DMS79 treated with DMSO at 0.1 percent for 48 hours (cell line): ENCODE data around the gene CEP57.
"Not testable (repeated sequence)": the region's sequence is repeated elsewhere in the genome, so short reads cannot be mapped to it uniquely, and the experiment has no call there.

Experiments used
- DNase-seq: peaks from one replicate; lab custom pipeline; 2025; lab: John Stamatoyannopoulos, UW

The CEP57 gene

GRCh38 chr11:95799546-95799945 is 9.2 kb downstream of the CEP57 start:
- DNase-seq, result no peak

DNA sequence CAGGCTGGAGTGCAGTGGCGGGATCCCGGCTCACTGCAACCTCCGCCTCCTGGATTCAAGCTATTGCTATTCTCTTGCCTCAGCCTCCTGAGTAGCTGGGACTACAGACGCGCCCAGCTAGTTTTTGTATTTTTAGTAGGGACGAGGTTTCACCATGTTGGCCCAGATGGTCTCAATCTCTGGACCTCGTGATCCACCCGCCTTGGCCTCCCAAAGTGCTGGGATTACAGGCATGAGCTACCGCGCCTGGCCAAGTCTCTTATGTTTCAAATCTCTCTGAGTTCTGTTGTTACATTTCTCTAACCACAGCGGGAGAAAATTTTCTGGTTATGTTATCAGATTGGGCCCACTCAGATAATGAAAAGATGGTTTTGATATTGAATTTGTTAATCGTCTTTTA is 10.1 kb downstream of the CEP57 start:
- DNase-seq, result no peak

- no peak for DNase-seq
Measured at GRCh38 chr11:95802806-95803205, 12.5 kb downstream of the CEP57 start.

- DNase-seq, result no peak
Measured at GRCh38 chr11:95803973-95804372, 13.7 kb downstream of the CEP57 start.

DNA sequence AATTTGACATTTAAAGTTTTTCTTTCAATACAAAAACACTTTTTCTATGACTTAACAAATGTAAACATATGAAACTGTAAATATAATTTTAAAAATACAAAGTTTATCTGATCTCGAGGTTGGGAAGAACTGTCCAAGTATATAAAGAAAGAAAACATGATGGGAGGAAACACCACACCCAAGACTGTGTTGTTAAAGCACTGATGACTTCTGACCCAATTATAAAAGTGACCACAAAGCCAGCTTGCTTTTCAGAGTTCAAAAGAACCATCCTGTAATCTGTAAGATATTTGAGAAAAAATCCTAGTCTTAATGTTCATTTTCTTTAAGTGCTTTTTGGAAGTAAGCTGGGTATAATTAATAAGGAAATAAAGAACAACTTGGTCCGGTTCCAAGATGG is 15.6 kb downstream of the CEP57 start:
- no peak for DNase-seq

- not testable (repeated sequence) for DNase-seq
Measured at GRCh38 chr11:95806464-95806863, 16.2 kb downstream of the CEP57 start.

- DNase-seq, result not testable (repeated sequence)
Measured at GRCh38 chr11:95811052-95811451, 20.8 kb downstream of the CEP57 start.

DNA sequence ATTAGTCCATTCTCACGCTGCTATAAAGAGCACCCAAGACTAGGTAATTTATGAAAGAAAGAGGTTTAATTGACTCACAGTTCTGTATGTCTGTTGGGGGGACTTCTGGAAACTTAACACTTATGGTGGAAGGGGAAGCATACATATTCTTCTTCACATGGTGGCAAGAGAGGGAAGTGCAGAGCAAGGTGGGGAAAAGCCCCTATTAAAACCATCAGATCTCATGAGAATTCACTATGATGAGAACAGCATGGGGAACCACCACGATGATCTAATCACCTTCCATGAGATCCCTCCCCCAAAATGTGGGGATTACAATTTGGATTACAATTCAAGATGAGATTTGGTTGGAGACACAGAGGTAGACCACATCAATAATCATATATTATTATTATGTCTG is 25.7 kb downstream of the CEP57 start:
- DNase-seq, result no peak

- DNase-seq, result no peak
Measured at GRCh38 chr11:95821640-95822039, 31.3 kb downstream of the CEP57 start.

GRCh38 chr11:95827696-95828095 is 37.4 kb downstream of the CEP57 start:
- DNase-seq, result no peak

GRCh38 chr11:95829580-95830259 is 39.4 kb downstream of the CEP57 start:
- DNase-seq, result no peak

GRCh38 chr11:95831198-95831883 is 41.0 kb downstream of the CEP57 start:
- no peak for DNase-seq

- no peak for DNase-seq
Measured at GRCh38 chr11:95832763-95833162, 42.5 kb downstream of the CEP57 start.

- DNase-seq, result no peak
Measured at GRCh38 chr11:95833378-95833777, 43.1 kb downstream of the CEP57 start.

GRCh38 chr11:95835351-95835750 is 45.1 kb downstream of the CEP57 start:
- DNase-seq, result no peak

DNA sequence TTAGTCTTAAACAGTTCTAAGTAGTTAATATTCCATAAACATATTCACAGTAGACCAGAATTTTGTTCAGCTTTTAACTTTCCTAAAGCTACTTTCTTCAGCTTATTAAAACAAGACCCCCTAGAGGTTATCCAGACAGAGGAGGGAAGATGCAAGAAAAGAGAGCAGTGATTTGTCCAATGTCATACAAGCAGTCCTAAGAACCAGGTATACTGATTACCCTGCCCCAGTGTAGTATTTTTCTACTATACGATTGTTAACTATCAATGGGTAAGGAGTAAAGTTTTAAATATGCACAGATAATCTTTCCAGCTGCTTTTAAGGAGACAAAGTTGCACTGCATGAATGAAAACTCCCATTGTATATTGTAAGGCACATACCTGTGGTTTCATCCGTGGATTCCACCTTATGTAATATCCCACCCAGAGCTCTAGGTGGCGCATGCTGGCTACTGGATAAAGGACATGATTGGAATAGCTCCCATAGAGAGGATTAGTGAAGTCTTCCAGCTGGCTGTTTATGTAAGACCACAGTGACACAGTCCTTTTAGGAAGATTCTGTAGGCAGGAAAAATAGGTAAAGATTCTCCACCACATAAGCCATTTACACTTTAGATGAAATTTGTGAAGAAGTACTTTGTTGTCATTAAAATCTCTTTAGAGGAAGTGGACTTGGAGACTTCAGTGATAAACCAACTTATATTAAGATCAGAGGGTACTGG is 45.6 kb downstream of the CEP57 start:
- DNase-seq, result peak; percentile 56

- no peak for DNase-seq
Measured at GRCh38 chr11:95845167-95845566, 54.9 kb downstream of the CEP57 start.

DNA sequence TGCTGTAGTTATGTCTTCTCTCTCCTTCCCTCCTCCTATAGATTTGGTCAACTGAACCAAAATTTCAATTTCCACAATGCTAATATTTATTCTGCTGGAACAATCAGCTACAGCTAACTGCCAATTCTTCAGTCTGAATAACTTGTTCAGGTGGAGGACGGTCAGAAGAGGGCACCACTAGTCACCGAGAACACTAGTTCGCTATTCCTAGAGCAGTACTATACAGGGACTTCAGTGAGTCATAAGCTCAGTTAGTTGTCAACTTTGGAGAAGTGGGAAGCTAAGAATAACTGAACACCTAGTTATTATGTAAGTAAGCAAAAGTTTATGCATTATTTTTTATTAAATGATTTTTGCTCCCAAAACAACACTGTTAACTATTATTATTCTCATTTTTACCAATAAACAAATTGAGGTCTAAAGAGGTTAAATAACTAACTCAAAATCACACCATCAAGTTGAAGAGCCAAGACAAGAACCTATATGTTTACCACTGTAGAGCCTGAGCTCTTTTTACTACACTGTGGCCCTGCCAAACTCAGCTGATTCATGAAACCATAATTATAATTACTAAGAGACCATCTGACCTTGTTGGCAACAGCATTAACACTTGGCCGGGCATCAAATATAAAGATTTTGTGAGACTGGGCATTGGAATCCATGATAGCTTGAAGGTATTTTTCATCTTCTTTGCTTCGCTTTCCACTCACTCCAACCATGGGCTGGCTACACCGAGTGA is 59.0 kb downstream of the CEP57 start:
- peak; percentile 5 for DNase-seq

- DNase-seq, result no peak
Measured at GRCh38 chr11:95850137-95850536, 59.8 kb downstream of the CEP57 start.

- no peak for DNase-seq
Measured at GRCh38 chr11:95853138-95853537, 62.8 kb downstream of the CEP57 start.

GRCh38 chr11:95853862-95854261 is 63.6 kb downstream of the CEP57 start:
- DNase-seq, result no peak

DNA sequence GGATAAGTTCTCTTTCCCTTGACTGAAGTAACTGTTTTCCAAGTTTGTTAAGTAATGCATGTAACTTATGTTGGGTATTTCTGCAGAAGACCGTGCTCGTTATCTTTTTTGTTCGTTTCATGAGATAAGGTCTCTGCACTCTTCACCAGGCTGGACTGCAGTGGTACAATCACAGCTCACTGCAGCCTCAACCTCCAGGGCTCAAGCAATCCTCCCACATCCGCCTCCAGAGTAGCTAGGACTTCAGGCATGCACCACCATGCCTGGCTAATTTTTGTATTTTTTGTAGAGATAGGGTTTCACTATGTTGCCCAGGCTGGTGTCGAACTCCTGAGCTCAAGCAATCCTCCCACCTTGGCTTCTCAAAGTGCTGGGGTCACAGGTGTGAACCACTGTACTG is 64.1 kb downstream of the CEP57 start:
- not testable (repeated sequence) for DNase-seq
